A673 (cell line): ENCODE results near the gene EXOC2. TPM values are rescaled to one million over a fixed set of nuclear protein-coding genes. Genes with fewer than 3 reads are reported as not detected.

ENCODE experiments used
- BruUV-seq: library from RNA; stranded (reverse); fragments of 400-500 nt; replicated peaks from 2 replicates; lab custom pipeline; 2021; lab: Mats Ljungman, UMichigan
- CTCF ChIA-PET: fragments of 300-600 bp; sonication (Branson Sonifier 250); formaldehyde crosslinking; loops from one replicate; lab custom pipeline; 2022; ENCODE audit warnings: antibody characterized with exemption; lab: Charles Lee
- POLR2A ChIA-PET: fragments of 300-600 bp; sonication (Branson Sonifier 250); formaldehyde crosslinking; loops from one replicate; lab custom pipeline; 2022; ENCODE audit warnings: antibody characterized with exemption; ENCODE audit not compliant: low non-redundant PET; lab: Charles Lee
- DNase-seq: peaks from one replicate; pipeline ENCODE4 v3.0.0-alpha.2; 2015; ENCODE audit warnings: low spot score
- H3K27ac ChIP-seq: fragments of 200-600 bp; sonication (generic); 2 replicates; pipeline ENCODE4 v1.5.1; 2016; ENCODE audit warnings: mixed run types, low read depth, mild to moderate bottlenecking, mixed read lengths, antibody characterized with exemption, low read length; ENCODE audit not compliant: poor library complexity, severe bottlenecking
- H3K27me3 ChIP-seq: fragments of 200-600 bp; sonication (generic); replicated peaks from 2 replicates; pipeline ENCODE4 v1.6.1; 2017; ENCODE audit warnings: mixed run types, low read depth, mild to moderate bottlenecking, mixed read lengths, antibody characterized with exemption, low read length; ENCODE audit not compliant: insufficient read depth, poor library complexity
- H3K36me3 ChIP-seq: fragments of 200-600 bp; sonication (generic); 2 replicates; pipeline ENCODE4 v1.6.1; 2016; ENCODE audit warnings: mixed run types, mild to moderate bottlenecking, mixed read lengths, antibody characterized with exemption, low read length; ENCODE audit not compliant: insufficient read depth, poor library complexity, severe bottlenecking
- H3K4me1 ChIP-seq: fragments of 200-600 bp; sonication (generic); 2 replicates; pipeline ENCODE4 v1.6.1; 2017; ENCODE audit warnings: mixed run types, mild to moderate bottlenecking, mixed read lengths, antibody characterized with exemption, low read length; ENCODE audit not compliant: insufficient read depth, poor library complexity, severe bottlenecking
- H3K4me3 ChIP-seq: fragments of 200-600 bp; sonication (generic); 2 replicates; pipeline ENCODE4 v1.5.1; 2016; ENCODE audit warnings: low read depth, mixed run types, mild to moderate bottlenecking, mixed read lengths, low read length; ENCODE audit not compliant: poor library complexity, severe bottlenecking
- H3K9me3 ChIP-seq: fragments of 200-600 bp; sonication (generic); 2 replicates; pipeline ENCODE4 v1.6.1; 2016; ENCODE audit warnings: mixed run types, low read depth, mild to moderate bottlenecking, mixed read lengths, antibody characterized with exemption, low read length; ENCODE audit not compliant: poor library complexity, severe bottlenecking
- CTCF ChIP-seq: fragments of 300-800, 200-600 bp; sonication (generic); conservative IDR thresholded peaks from 2 replicates; pipeline ENCODE4 v1.5.1; 2017; ENCODE audit warnings: low read depth, mild to moderate bottlenecking, antibody characterized with exemption, low read length, moderate library complexity, mixed read lengths
- EZH2 ChIP-seq: fragments of 200-600 bp; sonication (generic); IDR thresholded peaks from 2 replicates; pipeline ENCODE4 v1.6.1; 2017; ENCODE audit warnings: borderline replicate concordance, low read depth, mild to moderate bottlenecking, mixed read lengths, antibody characterized with exemption, low read length; ENCODE audit not compliant: poor library complexity, severe bottlenecking
- intact Hi-C: fragments of 100-400 bp; cut with micrococcal nuclease; formaldehyde crosslinking; loops from one replicate; pipeline ENCODE4 v1.10.0; 2022; ENCODE audit not compliant: unreplicated experiment
- total RNA-seq: library from RNA; stranded (reverse); gene quantifications from 2 replicates; pipeline ENCODE4 v1.2.3, GENCODE V29; 2021

The EXOC2 gene
- total RNA-seq, 1 experiment from 2014 or later: 22.4 TPM

- intact Hi-C loops: no loop called here
- TF ChIP-seq EZH2 (no peak), CTCF (no peak)
- BruUV-seq: no TSS peak
- Histone ChIP-seq H3K4me1 (no peaks in the 10 kb centered on the region), H3K27ac (no peak overlapping the region), H3K4me3 (no peak overlapping the region), H3K9me3 (no peaks in the 10 kb centered on the region), H3K27me3 (no peaks in the 10 kb centered on the region), H3K36me3 (no peaks in the 10 kb centered on the region)
- DNase-seq: no peak
- POLR2A ChIA-PET: no interaction called here
- CTCF ChIA-PET: no interaction called here
These were observed 251.6 kb downstream of the EXOC2 start for GRCh38 chr6:441126-441920.

- ChIA-PET CTCF (no interaction called here), POLR2A (no interaction called here)
- intact Hi-C loops: no loop called here
- Histone ChIP-seq H3K4me3 (no peak overlapping the region), H3K27ac (no peak overlapping the region), H3K36me3 (no peaks in the 10 kb centered on the region), H3K9me3 (no peaks in the 10 kb centered on the region), H3K4me1 (no peaks in the 10 kb centered on the region), H3K27me3 (no peaks in the 10 kb centered on the region)
- no peak for DNase-seq
- TF ChIP-seq EZH2 (no peak), CTCF (no peak)
- no TSS peak for BruUV-seq
These were observed 253.2 kb downstream of the EXOC2 start for GRCh38 chr6:439641-440167.

- ChIA-PET POLR2A (no interaction called here), CTCF (no interaction called here)
- Histone ChIP-seq H3K4me3 (no peak overlapping the region), H3K27ac (no peak overlapping the region), H3K4me1 (no peaks in the 10 kb centered on the region), H3K36me3 (no peaks in the 10 kb centered on the region), H3K27me3 (no peaks in the 10 kb centered on the region), H3K9me3 (no peaks in the 10 kb centered on the region)
- BruUV-seq: no TSS peak
- no peak for DNase-seq
- TF ChIP-seq CTCF: no peak
- intact Hi-C loops: no loop called here
These were observed 254.2 kb downstream of the EXOC2 start for GRCh38 chr6:438634-439170.
